ENCODE measurements around the gene MAPKAPK3.

MAPKAPK3 gene

DNA sequence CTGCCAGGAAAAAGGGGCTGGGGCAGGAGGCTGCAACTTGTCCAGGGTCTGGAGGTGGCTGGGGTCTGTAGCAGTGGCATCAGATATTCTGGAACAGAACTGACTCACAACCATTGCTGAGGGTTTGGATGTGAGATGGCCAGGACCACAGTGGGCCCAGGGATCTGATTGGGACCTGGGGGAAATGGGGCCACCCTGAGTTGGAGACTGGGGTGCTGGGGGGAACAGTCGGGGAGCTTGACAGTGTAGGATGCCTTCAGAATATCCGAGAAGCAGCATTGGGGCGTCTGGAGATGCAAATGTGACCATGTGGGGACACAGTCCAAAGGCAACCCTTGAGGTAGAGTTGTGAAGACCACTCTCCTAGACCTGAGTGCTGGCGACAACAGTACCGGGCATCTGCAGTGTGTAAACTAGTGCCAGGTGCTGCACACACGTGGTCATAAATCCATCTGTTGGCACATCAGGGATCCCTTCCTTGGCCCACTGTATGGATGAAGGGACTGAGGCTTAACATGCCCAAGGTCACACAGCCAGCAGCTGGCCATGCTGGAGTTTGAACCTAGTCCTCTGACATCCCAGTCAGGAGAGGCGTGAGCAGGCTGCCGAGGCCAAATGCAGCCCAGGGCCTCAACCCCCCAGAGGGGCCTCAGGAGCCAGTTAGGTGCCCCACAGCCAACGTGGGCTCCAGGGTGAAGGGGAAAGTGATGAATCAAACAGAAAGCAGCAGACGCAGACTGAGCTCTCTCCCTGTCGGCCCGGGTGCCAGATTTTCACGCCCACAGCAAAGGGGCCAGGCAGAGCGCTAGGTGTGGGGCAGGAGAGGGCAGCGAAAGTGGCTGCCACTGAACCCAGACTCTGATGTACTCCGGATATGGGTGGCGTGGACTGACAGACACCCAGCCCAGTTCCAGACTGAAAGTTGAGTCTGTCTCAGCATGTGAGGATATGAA lies 28.9 kb upstream of the MAPKAPK3 start:
- DNase-seq (ENCODE audit: low read depth): no peak

DNA sequence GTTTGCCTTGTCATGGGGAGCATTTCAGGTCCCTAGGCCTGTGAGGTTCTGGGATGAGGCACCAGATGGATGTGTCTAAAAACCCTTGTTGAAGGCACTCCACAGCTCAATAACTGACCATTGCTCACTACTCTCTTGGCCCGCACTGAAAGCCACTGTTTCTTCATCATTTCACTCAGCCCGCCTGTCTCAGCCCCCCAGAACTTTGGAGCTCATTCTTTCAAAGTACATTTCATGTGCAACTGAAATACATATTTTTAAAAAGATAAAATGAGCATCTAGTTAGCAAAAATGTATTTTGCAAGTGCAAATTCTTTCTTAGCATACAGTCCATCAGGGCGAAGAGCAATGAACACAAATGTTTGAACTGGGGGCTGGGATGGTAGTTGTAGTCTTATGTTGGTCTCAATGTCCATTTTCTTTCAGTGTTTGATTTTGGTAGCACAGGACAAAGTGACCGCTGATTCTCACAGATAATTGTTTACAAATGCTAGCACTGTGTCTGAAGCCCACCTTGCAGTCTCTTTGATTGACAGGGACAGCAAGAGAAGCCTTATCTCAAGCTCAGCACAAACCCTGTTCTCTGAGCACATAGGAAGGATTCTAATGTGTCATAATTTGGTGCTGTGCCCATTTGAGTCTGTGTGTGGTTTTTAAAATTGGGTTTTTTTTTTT lies 28.1 kb upstream of the MAPKAPK3 start:
- DNase-seq (ENCODE audit: low read depth): no peak

DNA sequence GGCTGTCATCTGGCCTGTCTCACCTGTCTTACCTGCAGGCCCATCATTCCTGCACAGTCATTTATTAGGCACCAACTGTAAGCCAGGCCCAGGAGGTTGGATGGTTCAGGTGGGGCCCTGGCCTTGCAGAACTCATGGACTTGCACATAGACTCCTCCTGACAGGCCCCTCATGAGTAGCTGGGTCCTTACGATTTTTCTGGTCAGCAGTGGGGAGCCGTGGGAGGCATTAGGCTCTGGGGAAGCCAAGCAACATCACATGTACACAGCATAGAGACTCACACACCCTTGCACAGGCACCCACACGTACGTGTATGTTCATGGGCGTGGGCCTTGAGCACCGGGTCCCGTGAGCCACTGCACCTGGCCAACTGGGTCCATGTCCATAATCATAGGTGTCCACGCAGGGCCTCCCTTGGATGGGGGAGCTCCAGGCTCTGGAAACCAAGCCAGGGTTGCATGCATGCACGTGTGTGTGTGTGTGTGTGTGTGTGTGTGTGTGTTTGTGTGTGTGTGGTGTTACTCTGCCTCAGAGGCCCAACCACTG lies 25.7 kb upstream of the MAPKAPK3 start:
- DNase-seq (ENCODE audit: low read depth): no peak

DNA sequence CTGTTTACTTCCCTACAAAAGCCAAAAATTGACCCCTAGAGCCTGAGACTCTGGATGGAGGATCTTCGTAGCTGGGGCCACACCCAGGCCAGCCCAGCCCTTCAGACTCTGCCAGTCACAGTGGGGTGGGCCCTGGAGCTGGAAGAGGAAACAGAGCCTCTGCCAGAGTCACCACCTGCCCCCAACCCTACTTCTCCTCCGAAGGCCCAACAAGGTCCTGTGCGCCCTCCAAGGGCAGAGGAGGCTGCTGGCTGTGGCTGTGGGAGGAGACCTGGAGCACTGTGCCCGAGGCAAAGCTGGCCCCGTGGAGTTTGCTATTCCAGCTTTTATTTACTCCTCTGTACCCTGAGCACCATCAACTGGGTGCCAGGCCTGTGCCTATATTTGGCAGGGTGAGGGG lies 24.4 kb upstream of the MAPKAPK3 start:
- no peak for DNase-seq (ENCODE audit: low read depth)

DNA sequence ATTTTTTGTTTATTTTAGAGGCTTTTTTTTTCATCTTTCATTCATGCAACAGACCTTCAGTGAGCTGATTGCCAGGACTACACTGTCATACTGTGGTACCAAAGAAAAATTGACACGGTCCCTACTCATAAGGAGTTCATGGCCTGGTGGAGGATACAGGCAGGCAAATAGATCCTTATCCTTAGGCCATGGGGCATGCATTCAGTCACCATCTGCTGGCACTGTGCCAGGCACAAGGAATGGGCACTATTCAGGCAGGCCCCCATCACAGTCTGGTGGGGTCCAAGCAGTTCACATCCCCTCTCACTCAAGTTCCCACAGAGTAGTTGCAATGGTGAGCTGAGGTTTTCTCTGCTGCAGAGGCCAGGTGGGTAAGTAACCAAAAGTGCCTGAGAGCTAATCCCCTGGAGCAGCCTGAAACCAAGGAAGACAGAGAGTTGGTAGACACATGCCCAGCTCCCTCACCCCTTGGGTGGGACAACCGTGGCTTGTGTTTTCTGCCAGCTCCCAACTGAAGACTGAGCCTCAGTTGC lies 22.6 kb upstream of the MAPKAPK3 start:
- DNase-seq (ENCODE audit: low read depth): no peak

DNA sequence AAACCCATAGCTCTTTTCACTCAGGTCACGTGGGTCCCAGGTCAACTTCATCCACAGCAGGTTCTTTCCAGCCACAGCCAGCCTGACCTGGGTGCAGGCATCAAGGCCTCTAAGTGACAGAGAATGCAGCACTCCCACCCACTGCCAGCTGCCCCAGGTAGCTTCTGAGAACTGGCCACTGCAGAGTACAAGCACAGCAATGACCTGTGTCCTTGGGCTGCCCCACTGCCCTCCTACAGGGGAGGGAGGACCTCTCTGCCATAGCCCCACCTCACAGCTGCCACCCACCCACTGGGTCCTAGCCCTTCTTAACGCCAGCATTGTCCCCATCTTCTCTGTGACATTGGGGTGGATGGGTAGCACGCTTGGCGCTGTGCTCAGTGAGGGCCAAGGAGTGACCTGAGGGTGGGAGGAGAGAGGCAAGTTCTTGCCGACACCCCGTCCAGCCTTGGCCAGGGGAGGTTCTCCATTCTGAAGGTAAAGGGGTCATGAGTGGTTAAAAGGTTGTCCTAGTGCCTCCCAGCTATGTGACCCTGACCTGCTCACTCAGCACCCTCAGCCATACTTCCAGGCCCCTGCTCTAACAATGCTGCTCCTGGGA lies 17.7 kb upstream of the MAPKAPK3 start:
- no peak for DNase-seq (ENCODE audit: low read depth)

DNA sequence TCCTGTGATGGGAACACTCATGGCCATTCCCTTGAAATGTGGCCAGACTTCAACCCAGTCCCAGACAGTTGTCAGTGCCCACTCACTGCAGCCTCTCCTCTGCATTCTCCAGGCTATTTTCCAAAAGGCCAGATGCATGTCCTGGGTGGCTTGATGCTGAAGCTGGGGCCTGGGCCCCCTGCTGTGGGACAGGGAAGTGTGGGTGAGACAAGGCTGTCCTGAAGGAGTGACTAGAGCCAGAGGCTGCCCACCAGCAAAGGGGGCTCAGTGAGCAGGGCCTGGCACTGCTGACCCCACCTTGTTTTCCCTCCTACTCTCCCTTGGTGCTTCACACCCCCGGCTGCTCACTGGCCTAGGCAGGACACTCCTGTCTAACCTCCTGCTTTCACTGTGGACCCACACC lies 17.2 kb upstream of the MAPKAPK3 start:
- DNase-seq (ENCODE audit: low read depth): no peak

DNA sequence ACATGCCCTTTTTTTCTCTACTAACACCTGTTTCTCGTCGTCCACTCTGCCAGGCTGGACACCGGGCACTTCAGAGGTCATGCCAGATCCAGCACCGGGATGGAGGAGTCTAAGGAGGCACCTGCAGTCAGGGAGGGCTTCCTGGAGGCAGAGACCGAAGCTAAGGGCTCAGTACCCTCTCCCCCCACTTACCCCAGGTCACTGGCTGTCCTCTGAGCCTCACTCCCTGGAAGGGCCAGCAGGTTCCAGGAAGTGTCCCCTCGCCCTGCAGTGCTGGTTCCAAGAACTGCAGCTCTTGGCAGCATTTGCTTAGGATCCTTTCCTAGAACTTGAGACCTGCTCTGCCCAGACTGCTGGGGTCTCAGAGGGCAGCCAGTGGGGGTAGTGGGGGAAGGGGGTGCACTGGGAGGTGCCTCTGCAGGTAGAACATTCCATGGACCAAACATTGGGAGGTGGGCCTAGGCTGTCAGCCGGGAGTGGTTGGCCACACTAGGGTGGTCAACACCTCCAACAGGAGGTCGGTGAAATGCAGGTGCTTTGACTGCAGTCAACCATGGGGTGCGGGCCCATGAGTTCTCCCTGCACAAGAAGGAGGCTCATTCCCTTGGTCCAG lies 16.7 kb upstream of the MAPKAPK3 start:
- no peak for DNase-seq (ENCODE audit: low read depth)

DNA sequence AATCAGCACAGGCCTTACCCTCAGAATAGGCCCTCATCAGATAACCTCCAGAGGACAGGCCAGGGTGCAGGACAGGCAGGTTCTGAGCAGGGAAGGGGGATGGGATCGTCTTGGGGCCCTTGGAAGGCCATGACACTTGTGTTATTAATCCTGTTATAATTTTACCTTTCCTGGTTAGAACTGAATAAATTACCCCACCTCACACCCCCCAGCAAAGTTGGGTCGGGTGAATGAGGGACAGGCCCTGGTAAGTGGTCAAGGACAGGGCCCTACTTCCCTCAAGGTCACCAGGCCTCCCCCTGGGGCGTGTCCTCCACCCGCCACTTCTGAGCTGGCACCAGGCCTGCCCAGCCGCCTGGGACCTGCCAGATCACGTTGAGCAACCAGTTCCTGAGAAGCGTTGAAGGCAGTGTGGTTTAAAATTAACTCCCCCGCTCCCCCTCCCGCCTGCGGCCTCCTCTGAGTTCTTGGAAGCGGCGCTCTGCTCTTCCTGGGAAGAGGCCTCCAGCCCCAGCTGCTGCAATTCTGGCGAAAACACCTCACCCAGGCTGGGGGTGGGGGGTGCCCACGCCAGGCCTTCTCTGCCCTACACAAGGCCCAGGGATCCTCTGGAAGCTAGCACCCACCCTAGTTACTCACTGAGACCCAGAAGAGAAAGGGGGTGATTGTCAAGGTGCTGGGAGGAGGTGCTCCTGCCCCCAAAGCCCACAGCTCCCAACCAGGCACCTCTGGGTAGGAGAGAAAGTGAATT lies 15.9 kb upstream of the MAPKAPK3 start:
- DNase-seq (ENCODE audit: low read depth): peak; percentile 73

DNA sequence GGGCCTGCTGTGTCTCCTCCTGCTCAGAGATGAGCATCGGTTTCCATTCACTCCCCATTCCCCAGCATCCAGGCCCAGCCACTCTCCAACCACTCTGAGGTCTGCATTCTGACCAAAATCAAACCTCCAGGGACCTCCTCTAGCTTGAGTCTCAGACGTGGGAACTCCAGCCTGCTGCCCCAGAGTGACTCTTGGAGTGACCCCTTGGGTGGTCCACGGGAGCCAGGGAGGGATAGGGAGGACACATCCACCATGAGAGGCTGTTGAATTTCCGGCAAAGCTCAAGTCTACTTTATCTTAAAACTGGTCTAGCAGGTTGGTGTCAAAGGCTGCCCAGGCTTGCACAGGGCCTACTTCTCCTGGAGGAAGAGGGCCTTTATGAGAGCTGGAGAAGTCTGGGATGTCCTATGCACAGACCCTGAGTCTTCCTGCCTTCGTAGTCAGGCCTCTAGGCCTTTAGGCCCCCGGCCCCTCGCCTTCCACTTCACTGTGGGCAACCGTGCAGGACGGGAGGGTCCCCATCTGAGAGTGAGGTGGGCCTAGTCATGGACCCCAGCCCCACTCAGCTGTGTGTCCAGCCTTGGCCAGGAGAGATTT lies 14.3 kb upstream of the MAPKAPK3 start:
- no peak for DNase-seq (ENCODE audit: low read depth)

DNA sequence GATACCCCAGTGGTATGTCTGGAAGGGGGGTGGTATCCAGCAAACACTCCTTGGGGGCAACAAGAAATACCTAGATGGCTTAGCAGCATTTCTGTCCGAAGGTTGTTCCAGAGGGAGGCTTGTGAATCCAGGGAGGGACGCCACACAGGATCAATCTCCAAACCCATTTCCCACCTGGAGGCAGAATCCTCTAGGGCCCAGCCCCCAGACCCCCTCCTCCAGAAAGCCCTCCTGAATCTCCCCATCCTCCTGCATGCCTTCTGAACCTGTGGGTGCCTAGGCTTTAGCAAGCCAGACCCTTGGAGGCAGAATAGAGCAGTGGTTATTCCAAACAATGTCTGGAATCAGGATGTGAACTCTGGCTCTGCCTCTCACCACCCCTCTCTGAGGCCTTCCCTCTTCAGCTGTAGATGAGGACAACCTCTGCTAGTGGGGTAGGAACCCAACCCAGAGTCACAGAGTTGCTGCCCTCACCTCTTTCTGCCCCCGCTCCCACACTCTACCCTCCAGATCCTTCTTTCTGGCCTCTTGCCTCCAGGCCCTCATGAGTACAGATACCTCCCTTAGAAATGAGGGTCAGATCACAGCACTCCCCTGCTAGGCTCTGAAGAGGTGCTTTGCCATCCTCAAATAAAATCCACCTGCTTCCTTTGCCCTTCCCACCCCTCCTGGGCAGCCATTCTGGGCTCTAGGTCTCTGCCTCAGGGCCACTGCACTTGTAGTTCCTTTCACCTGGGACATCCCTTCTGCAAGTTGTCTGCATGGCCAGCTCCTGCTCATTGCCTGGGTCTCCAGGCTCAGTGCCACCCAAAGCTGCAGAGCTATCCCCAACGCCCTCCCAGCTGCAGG lies 13.5 kb upstream of the MAPKAPK3 start:
- DNase-seq (ENCODE audit: low read depth): no peak

DNA sequence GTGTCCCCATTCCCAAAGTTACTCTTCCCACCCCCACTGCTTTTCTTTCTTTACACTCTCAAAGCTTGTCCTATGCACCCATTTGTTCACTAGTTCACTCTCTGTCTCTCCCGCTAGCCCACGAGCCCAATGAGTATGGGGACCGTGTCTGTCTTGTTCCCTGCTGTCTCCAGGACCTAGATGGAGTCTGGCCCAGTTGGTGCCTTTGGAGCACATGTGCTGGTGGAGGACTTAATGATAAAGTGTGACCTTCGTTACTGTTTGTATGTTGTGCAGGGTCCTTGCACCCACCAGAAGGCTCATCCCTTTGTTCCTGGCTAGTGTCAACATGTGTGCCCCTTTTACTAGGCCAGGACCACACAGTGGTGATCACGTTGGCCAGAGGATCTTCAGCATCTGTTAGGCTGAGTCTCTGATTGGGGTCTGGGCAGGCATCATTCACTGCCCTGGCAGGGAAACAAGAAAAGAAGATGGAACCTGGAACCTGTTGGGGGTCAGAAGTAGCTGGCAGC lies 12.8 kb upstream of the MAPKAPK3 start:
- no peak for DNase-seq (ENCODE audit: low read depth)

DNA sequence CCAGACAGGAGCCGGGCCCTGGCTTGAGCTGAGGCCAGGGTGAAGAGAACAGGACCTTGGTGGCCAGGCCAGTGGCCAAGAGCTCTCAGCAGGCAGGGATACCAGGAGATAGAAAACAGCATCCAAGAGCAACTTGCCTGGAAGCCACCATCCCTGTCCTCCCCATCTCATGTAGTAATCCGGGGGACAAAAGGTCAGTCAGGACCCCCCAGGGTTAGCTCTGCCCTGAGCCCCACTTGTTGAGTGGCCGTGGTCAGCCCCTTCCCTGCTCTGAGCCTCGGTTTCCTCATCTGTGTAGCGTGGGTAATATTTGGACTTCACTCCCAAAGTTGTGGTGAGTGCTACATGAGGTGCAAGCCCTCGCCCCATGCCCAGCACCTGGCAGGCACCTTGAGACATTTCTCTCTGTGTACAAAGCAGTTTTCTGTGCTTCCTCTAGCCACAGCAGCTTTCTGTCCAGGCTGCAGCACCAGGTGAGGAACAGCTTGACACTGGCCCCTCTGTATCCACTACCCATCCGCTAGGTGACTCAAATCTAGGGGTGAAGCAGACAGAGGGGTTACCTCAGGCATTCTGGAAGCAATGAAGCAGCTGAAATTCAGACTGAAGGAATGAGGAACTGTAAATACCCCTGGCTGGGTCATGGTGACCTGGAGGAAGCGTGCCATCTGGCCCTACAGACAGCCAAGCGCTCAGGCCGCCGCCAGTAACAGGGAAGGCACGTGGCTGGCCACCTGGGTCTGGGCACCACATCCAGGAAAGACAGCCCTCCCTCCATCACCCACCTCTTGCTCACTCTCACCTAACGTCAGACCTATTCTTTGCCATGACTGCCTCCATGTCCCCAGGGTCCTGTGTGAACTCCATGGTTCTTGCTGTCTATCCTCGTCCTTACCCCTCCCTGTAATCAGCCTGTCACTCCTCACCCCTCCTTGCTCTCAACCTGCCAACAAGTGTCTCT lies 12.0 kb upstream of the MAPKAPK3 start:
- no peak for DNase-seq (ENCODE audit: low read depth)

DNA sequence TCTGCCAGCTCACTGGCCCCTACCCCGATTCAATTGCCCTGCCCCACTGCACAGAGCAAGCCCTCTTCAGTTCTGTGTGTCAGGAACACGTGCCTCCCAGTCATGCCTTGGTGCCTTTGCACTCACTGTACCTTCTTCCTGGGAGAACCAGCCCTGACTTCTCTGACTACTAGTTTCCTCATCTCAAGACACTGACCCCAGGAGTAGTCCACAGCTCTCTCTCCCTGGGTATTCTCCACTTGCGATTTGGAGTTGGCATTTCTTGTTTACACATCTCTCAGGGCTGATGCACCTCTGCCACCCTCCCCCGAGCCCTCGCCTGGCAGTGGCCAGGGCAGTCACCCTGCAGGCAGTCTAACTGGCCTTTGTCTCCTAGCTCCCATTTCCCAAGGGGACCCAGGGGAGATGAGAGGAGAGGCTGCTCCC lies 11.0 kb upstream of the MAPKAPK3 start:
- no peak for DNase-seq (ENCODE audit: low read depth)

DNA sequence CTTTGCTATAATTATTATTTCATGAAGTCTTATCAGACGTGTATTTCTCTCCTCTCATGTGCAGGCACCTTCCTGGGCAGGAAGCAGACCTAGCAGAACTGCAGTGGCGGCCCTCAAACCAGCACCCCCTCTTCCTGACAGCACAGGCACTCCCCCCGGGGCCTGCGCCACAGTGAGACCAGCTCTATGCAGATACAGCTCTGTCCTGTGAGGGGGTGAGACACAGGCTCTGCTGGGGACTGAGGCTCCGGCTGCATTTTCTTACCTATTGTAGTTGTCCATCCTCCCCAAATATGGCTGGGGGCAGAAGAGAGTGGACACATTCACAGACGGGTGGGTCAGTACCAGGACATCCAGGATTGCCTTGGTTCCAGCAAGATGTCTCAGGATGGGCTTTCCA lies 10.4 kb upstream of the MAPKAPK3 start:
- DNase-seq (ENCODE audit: low read depth): no peak

DNA sequence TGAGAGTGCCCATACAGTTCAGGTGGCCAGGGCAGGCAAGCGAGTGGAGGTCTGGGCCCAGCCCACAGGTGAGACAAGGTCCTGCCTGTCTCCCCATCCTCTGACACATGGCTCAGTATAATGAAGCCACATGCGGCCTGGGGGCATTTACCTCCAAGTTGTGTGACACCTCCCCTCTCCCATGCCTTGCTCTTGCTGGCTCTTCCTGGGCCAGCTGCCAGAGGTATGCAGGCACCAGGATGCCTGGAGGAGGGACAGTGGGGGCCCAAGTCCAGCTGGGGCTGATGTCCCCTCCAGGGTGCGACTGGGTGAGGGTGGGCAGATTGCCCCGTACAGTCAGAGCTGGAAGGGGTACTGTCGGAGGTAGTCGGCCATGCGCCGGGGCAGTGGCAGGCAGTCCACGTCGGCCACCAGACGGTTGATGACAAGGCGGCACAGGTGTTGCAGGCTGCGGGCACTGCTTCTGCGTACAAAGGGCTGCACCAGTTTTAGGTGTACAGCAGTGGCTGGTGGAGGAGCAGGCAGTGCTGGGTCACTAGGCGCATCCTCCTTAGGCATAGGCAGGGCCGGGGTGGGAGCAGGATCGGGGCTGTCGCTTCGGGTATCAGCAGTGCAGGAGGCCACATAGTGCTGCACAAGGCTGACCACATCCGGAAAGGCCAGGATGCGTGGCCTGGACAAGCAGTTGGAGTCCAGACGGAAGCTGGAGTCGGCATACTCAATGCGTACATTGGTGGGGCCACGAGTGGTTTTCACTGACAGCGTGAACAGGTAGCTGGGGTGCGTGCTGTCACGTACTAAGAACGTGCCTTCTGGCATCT lies 9.5 kb upstream of the MAPKAPK3 start:
- DNase-seq (ENCODE audit: low read depth): no peak

DNA sequence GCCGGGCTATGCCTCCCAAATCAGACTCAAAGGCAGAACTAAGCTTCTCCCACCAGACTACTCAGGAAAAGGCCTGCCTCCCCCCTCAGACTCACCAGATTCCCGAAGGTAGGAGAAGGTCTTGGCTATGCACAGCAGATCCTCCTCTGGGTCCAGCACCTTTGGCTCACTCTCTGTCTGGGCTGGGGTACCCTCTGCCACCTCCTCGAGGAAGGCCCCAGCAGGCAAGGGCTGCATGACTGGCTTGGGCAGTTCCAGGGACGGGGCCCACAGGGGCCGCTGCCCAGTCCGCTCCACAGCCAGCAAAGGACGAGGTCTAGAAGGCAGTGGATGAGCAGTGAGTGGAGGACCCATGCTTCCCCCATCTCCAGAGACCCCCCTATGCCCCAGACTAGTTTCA lies 8.7 kb upstream of the MAPKAPK3 start:
- no peak for DNase-seq (ENCODE audit: low read depth)
